ENCODE data around the gene RPL36AL. TPM values are rescaled to one million over a fixed set of nuclear protein-coding genes. Genes with fewer than 3 reads are reported as not detected.

The RPL36AL gene
- total and polyA plus RNA-seq, 9 donors: 196 to 712 (median 406) TPM

GRCh38 chr14:49598189-49598484 is 22.3 kb downstream of the RPL36AL start:
- TF ChIP-seq, protein P1, sequence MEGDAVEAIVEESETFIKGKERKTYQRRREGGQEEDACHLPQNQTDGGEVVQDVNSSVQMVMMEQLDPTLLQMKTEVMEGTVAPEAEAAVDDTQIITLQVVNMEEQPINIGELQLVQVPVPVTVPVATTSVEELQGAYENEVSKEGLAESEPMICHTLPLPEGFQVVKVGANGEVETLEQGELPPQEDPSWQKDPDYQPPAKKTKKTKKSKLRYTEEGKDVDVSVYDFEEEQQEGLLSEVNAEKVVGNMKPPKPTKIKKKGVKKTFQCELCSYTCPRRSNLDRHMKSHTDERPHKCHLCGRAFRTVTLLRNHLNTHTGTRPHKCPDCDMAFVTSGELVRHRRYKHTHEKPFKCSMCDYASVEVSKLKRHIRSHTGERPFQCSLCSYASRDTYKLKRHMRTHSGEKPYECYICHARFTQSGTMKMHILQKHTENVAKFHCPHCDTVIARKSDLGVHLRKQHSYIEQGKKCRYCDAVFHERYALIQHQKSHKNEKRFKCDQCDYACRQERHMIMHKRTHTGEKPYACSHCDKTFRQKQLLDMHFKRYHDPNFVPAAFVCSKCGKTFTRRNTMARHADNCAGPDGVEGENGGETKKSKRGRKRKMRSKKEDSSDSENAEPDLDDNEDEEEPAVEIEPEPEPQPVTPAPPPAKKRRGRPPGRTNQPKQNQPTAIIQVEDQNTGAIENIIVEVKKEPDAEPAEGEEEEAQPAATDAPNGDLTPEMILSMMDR (IDR thresholded peaks at IDR 0.05): no peak
- TF ChIP-seq POLR2A (IDR thresholded peaks at IDR 0.05) (no peak), EP300 (IDR thresholded peaks at IDR 0.05) (no peak)
- peak overlapping the region; percentile 83 for H3K4me3 ChIP-seq
- H3K27me3 ChIP-seq: no peaks in the 10 kb centered on the region
- H3K4me1 ChIP-seq (ENCODE audit: insufficient read depth): peaks cover 2% of the 10 kb centered on the region
- no peaks in the 10 kb centered on the region for H3K9me3 ChIP-seq
- intact Hi-C loops (cut with DNase I): no loop called here
- WGBS, 3 donors: 0% methylated on average over 15 of the region's 15 CpGs
- no peak for DNase-seq
- peak overlapping the region; percentile 77 to 94 for H3K27ac ChIP-seq
- H3K36me3 ChIP-seq: no peaks in the 10 kb centered on the region

DNA sequence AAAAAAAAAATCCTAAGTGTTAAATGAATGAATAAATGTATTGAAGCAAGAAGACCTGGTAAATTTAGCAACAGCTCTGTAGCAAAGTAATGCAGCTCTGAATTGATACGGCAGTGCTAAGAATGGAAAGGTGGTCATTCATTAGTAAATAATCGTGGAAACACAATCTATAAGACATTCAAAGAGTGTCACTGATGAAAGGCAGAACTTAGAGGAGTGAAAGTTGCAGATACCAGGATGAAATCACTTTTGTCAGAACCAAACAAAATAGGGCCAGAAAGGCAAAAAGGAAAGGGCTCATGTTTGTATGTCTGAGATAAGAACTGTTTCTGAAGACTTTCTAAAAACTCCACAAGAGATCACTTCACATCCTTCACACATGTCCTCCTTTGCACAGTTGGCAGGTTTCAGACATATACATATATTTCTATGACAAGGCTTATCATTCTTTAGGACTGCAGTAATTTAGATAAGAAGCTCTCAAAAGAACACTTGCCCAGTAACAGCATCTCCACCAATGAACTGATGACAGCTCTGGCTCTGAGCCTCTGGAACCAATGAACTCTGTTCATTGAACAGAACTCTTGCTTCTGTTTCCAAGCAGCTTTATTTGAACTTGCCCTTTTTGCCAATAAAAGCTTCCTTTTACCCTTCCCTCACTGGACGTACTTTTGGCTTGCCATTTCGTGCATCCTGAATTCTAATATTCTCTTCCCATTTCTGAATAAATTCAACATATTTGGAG is 25.9 kb downstream of the RPL36AL start:
- H3K36me3 ChIP-seq: no peaks in the 10 kb centered on the region
- no peak for DNase-seq
- 13 to 21% (median 18%) methylated on average over 4 of the region's 4 CpGs for WGBS, 3 donors
- TF ChIP-seq EP300 (IDR thresholded peaks at IDR 0.05) (no peak), POLR2A (IDR thresholded peaks at IDR 0.05) (no peak)
- TF ChIP-seq, protein P1 (IDR thresholded peaks at IDR 0.05): no peak
- intact Hi-C loops (cut with DNase I): no loop called here
- peaks cover 2% of the 10 kb centered on the region for H3K4me1 ChIP-seq (ENCODE audit: insufficient read depth)
- no peaks in the 10 kb centered on the region for H3K27me3 ChIP-seq
- no peak overlapping the region for H3K27ac ChIP-seq
- H3K9me3 ChIP-seq: no peaks in the 10 kb centered on the region
- no peak overlapping the region for H3K4me3 ChIP-seq

DNA sequence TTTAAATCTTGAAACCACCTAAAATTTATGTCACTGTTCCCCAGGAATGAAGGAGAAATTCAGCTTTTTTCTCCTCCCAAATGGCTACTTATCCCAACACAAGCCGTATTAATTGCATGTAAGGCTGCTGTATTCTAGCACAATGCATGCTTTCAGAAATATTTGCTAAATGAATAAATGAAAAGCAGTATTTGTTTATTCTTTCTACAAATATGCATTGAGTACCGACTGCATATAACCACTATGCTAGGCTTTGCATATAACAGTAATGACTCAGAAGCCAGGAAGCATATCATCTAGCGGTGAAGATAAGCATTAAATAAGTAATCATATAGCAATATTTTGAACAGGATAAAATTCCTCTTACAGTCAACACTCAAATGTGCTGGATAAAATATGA is 27.4 kb downstream of the RPL36AL start:
- Histone ChIP-seq H3K27me3 (no peaks in the 10 kb centered on the region), H3K36me3 (no peaks in the 10 kb centered on the region), H3K4me1 (ENCODE audit: insufficient read depth) (peaks cover 2% of the 10 kb centered on the region), H3K27ac (no peak overlapping the region), H3K9me3 (no peaks in the 10 kb centered on the region), H3K4me3 (no peak overlapping the region)
- intact Hi-C loops (cut with DNase I): no loop called here
- WGBS, 3 donors: 81 to 90% (median 87%) methylated on average over 3 of the region's 3 CpGs
- TF ChIP-seq EP300 (IDR thresholded peaks at IDR 0.05): no peak
- TF ChIP-seq, protein P1 (IDR thresholded peaks at IDR 0.05): no peak
- no peak for TF ChIP-seq POLR2A (IDR thresholded peaks at IDR 0.05)
- DNase-seq: no peak

GRCh38 chr14:49589387-49589786 is 31.0 kb downstream of the RPL36AL start:
- no peak for DNase-seq
- TF ChIP-seq POLR2A (IDR thresholded peaks at IDR 0.05) (no peak), EP300 (IDR thresholded peaks at IDR 0.05) (no peak)
- TF ChIP-seq, protein P1 (IDR thresholded peaks at IDR 0.05): no peak
- H3K9me3 ChIP-seq: no peaks in the 10 kb centered on the region
- intact Hi-C loops (cut with DNase I): no loop called here
- peaks cover 5% of the 10 kb centered on the region for H3K4me1 ChIP-seq (ENCODE audit: insufficient read depth)
- H3K27ac ChIP-seq: no peak overlapping the region
- H3K36me3 ChIP-seq: no peaks in the 10 kb centered on the region
- WGBS, 3 donors: 84 to 90% (median 86%) methylated on average over 3 of the region's 3 CpGs
- H3K4me3 ChIP-seq: no peak overlapping the region
- no peaks in the 10 kb centered on the region for H3K27me3 ChIP-seq

Measured in ovary (tissue), 9 donors.